Stimulated activated CD8-positive, alpha-beta memory T cell treated with anti-CD3 and anti-CD28 coated beads, Interleukin-15, amount 100 ng/mL, for 4 hours (primary cell): ENCODE data around the gene ZMIZ2.
"Not testable (repeated sequence)": the region's sequence is repeated elsewhere in the genome, so short reads cannot be mapped to it uniquely, and the experiment has no call there.

Experiments used
- DNase-seq, 2 donors: peaks; one replicate each; pipeline ENCODE4 v3.0.0-alpha.2; 2020; ENCODE audit warnings: low read depth in 2 of 2

ZMIZ2 gene

DNA sequence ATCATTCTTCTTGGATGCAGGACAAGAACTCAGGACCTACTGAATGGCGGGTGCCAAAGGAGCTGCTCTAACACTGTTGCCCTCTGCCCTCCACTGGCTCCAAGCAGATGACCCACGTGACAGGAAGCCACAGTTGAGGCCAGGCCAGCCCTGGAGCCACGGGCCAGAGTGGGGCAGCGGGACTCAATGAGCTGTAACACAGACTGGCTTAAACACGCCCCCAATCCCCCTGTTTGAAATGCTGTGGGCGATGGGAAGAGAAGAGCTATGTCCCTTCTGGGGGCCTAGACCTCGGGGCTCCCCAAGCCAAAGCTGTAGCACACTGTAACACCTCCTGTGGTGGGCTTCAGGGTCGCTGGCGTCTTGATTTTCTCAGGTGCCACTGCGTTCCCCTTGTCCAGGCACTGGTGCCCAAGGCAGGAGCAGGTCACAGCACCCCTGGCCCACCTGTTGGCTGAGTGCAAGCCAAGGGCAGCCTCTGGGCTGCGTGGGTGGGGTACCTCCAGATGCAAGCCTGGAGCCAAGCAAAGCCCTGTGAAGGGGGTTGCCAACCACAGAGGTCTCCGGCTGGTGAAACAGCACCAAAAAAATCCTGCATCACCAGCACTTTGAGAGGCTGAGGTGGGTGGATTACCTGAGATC, 18.6 kb upstream of the ZMIZ2 start:
- no peak for DNase-seq

- DNase-seq = not testable (repeated sequence)
Observed at GRCh38 chr7:44732971-44733370, 15.7 kb upstream of the ZMIZ2 start.

- no peak for DNase-seq
Observed at GRCh38 chr7:44733708-44734481, 14.8 kb upstream of the ZMIZ2 start.

- peak in 1 of 2 donors; percentile 35 for DNase-seq
Observed at GRCh38 chr7:44735403-44736165, 13.1 kb upstream of the ZMIZ2 start.

DNA sequence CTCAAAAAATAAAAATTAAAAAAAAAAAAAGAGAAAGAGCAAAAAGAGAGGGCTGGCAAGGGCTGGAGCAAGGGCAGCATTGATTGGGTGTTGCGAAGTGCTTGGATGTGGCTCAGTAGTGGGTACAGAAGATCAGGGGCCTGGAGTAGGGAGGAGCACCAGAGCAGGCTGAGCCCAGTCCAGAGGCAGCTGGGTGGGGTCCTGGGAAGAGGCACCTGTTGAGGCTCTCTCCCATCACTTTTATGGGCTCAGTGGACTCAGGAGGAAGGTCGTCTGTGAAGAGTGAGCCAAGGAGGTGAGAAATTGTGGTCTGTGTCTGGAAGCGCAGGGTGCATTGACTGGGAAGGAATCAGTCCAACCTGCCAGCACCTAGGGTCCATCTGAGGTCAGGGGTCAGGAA, 11.8 kb upstream of the ZMIZ2 start:
- DNase-seq = no peak

DNA sequence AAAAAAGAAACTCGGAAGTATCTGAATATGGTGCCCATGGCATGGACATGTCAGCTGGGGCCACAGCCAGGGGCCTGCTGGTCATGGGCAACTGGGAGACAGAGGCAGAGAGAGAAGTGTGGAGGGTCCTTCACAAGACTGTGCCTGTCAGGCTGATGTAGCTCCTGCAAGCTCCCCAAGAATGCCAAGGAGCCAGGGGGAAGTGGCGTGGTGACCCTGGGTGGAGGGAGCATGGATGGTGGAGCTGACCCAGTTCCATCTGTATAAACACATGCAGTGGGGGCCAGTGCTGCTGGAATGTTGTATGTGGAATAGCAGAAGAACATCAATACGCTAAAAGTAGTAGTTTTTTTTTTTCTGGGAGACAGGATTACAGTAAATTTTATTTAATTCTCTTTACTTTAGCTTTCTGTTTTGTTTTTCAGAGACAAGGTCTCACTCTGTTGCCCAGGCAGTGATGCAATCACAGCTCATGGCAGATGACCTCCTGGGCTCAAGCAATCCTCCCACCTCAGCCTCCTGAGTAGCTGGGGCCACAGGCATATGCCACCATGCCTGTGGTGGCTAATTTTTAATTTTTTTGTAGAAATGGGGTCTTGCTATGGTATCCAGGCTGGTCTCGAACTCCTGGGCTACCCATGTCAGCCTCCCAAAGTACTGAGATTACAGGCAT, 10.5 kb upstream of the ZMIZ2 start:
- no peak for DNase-seq

DNA sequence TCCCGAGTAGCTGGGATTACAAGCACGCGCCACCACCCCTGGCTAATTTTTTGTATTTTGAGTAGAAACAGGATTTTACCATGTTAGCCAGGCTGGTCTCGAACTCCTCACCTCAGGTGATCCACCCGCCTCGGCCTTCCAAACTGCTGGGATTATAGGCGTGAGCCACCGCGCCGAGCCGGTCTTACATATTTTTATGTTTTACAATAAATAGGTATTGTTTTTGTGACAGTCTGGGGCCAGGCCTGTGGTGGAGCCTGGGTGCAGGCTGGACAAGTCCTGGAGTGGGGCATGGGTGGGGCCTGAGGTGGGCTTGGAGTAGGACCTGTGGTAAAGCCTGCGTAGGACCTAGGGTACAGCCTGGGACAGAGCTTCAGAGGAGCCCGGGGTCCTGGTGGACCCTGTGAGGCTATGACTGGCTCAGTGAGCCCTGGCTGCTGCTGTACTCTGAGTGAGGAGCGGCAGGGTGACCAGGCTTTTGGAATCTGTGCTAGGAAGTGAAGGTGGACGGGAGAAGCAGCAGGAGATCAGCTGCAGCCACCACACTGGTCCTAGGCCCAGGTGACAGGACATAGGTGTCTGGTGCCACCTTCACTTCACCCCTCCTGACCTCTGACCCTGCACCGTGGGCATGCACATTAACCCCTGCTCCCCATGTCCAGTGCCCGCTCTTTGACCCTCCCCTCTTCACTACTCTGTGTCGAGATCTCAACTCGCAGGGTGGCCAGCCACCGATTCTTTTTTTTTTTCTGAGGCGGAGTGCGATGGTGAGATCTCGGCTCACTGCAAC, 9.6 kb upstream of the ZMIZ2 start:
- no peak for DNase-seq

DNA sequence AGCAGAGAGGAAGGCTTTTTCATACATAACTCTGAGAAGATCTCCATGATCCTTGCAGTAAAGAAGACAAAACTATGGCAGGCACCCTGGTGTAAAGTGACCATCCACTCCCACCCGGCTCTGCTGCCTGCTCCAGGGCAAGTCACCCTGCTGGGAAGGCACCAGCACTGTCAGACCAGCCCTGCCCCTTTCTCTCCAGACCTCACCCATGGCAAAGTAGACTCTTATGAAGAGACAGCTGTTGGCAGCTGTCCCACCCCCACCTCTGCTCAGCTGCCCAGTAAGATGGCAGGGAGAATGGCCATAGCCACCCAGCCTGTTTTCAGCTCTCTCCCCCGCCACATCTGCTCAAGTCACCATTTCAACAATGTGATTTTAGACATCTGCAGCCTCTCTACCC, 8.6 kb upstream of the ZMIZ2 start:
- no peak for DNase-seq

- no peak for DNase-seq
Observed at GRCh38 chr7:44743750-44744149, 4.9 kb upstream of the ZMIZ2 start.

DNA sequence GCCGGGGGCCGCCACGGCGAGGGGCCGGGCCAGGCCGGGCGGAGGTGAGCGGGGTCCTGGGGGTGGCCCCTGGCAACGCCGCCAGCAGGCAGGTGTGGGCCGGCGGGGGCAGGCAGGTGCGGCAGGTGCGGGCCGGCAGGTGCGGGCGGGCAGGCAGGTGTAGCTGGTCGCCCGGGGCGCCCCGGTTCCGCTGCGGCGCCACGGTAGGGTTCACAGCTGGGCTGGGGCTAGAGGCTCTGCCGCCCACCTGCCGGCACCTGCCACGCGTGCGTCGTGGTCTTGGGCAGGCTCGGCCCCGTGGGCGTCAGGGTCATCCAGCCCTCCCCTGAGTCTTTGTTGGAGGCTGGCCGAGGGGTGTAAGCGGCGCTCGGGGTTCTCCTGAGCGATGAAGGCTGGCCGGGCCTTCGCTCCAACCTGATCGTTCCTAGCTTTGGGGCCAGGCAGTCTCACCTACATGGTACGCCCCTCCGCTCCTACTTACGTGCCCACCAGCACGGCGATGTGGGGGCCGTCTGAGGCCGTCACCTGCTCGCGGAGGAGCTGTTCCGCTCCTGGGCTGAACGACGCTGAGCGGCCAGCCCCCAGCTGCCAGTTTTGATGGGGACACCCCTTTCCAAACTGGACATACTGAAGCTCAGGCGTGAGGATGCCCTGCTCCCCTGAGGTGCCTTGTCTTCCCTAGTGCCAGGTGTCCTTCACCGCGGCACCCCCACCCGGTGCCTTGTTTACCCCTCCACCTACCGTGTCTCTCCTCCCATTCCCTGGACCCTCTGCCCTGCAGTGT, 493 bp downstream of the ZMIZ2 start:
- DNase-seq = peak in 1 of 2 donors; percentile 19

DNA sequence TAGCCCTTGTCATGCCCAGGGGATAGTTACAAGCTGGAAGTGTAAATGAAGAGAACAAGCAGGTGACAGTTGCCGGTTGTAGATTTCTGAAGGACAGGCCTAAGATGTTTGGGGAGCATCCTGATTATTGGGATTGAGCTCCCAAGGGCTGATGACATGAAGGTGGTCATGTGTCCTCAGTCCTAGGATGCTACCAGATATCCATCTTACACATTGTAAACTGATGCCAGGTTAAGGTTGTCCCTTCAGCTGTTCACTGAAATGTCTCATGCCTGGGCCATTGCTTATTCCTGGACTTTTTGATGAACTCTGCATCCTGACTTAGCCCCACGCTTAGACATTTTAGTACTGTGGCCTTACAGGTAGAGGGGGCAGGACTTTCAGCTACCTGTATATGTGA, 1.3 kb downstream of the ZMIZ2 start:
- no peak for DNase-seq

DNA sequence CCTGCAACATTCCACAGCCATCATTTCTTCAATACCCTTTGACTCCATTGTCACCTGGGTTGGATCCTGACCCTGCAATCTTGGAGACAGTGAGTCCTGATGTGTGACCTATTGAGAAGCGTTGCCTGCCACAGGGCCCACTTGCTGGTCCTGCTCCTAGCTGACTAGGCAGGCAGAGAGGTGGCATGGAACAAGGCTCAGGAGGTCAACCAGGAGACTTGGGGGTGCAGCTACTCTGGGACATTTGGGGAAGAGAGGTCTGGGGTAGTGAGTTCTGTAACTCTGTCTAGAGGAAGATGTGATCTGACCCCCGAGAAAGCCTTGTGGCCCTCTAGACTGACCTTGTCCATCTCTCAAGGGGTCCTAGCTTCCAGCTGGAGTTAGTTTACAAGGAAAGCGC, 1.8 kb downstream of the ZMIZ2 start:
- no peak for DNase-seq

- DNase-seq = peak; percentile 15 to 42
Observed at GRCh38 chr7:44750921-44751571, 2.4 kb downstream of the ZMIZ2 start.

- DNase-seq = no peak
Observed at GRCh38 chr7:44752822-44753221, 4.2 kb downstream of the ZMIZ2 start.

DNA sequence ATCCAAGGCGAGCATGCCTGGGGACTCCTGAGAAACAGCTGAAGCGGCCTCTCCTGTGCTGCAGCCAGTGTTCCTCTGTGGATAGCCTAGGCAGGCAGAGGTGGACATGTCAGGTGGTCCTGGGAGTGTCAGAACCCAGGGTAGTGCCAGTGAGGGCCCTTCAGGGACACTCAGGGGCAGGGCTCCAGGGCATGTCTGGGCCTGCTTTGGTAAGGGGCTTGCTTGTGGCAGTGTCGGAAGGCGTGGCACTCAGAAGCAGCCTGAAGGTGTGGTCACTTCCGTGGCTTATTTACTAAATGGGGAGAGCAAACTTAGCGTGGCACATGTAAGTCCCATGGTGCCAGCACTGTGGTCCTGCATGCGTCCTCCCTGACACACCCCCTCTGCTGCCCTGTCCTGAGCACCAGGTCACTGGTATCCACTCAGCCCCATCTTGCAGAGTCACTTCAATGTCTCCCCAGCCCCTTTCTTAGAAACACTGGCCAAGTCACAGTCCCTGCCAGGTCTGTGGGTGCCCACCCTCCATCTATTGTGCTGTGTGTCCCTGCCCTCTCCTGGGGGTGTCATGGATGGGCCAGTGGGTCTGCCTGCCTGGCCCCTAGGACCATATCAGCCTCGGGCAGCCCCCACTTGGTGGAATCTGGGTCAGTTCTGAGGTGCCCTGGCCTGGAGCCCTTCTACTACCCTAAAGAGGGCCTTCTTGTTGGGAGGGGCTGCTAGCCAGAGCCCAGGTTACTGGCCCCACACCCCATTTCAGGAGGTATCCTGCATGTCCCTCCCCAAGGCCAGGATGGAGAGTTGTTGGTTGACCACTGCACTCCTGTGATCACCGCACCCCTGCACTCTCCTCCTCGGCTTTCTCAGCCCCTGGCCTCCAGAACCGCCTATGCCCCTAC, 6.4 kb downstream of the ZMIZ2 start:
- DNase-seq = no peak

DNA sequence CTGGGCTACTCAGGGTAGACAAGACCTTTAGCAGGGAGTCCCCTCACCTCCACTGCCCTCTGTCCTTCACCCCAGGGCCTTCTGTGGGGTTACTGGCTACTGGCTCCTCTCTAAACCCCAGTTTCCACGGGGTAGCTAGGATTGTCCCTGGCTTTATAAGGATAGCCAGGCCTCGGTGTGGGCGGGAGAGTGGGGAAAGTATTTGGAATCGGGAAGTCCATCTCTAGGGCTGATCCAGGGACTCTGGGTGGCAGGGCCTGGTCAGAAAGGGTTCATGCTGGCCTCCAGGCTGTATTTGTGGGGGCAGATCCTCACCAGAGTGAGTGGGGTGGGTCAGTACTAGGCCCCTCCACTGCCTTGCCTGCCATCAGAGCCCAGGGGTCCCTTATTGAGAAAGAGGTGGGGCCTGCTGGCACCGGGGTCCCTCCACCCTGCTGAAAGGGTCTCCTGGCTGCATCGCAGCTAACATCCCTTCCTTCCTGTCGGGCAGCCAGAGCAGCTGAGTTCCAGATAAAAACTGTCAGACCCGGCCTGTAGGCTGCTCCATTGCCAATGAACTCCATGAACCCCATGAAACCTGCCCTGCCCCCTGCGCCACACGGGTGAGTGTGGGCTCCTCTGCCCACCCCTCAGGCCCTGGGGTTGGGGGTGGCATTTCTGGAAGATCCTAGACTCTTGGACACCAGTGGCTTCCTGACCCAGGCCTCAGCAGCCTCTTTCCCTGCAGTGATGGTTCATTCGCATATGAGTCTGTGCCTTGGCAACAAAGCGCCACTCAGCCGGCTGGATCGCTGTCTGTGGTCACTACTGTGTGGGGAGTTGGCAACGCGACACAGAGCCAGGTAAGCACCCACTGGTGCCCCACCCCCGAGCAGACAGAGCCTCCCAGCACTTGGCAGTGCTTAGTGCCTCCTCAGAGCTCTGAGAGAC, 7.3 kb downstream of the ZMIZ2 start:
- DNase-seq = no peak

DNA sequence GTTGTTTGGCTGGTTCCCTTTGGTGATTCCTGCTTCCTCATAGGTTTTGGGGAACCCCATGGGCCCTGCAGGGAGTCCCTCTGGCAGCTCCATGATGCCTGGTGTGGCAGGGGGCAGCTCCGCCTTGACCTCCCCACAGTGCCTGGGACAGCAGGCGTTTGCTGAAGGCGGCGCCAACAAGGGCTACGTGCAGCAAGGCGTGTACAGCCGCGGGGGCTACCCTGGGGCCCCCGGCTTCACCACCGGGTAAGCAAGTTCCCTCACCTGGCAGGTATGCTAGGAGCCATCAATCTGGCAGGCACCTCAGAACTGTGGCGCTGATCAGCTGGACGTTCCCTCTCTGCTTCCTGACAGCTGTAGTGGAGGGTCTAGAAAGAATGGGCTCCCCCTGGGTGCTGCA, 8.3 kb downstream of the ZMIZ2 start:
- DNase-seq = no peak

GRCh38 chr7:44757311-44757710, 8.7 kb downstream of the ZMIZ2 start:
- no peak for DNase-seq
